Measurements from ENCODE around the gene ST6GALNAC3.

- no peak for TF ChIP-seq CTCF (IDR thresholded peaks at IDR 0.05)
- TF ChIP-seq POLR2A (IDR thresholded peaks at IDR 0.05): no peak
These were observed 345.1 kb downstream of the ST6GALNAC3 start for GRCh38 chr1:76419603-76420002.

Measured in heart left ventricle (tissue), 13 donors.